Osteocyte (in vitro differentiated cells): Measurements from ENCODE around the gene CCL4. TPM values are rescaled to one million over a fixed set of nuclear protein-coding genes. Genes with fewer than 3 reads are reported as not detected.

Experiments used
- DNase-seq: peaks from one replicate; pipeline ENCODE4 v3.0.0; 2021; ENCODE audit warnings: mixed read lengths; ENCODE audit not compliant: unreplicated experiment; ENCODE audit errors: extremely low spot score
- H3K27ac Mint-ChIP-seq: one replicate; pipeline ENCODE4 v1.8.0; 2021; ENCODE audit warnings: mild to moderate bottlenecking, mixed read lengths; ENCODE audit not compliant: unreplicated experiment
- H3K27me3 Mint-ChIP-seq: one replicate; pipeline ENCODE4 v1.8.0; 2021; ENCODE audit warnings: mixed read lengths; ENCODE audit not compliant: unreplicated experiment
- H3K36me3 Mint-ChIP-seq: one replicate; pipeline ENCODE4 v1.8.0; 2021; ENCODE audit warnings: mixed read lengths; ENCODE audit not compliant: unreplicated experiment
- H3K4me1 Mint-ChIP-seq: one replicate; pipeline ENCODE4 v1.8.0; 2021; ENCODE audit warnings: mixed read lengths; ENCODE audit not compliant: unreplicated experiment
- H3K4me3 Mint-ChIP-seq: one replicate; pipeline ENCODE4 v1.8.0; 2021; ENCODE audit warnings: mild to moderate bottlenecking, moderate library complexity, mixed read lengths; ENCODE audit not compliant: unreplicated experiment
- H3K9me3 Mint-ChIP-seq: one replicate; pipeline ENCODE4 v1.8.0; 2021; ENCODE audit warnings: mixed read lengths; ENCODE audit not compliant: unreplicated experiment
- total RNA-seq: library from RNA; stranded (reverse); gene quantifications from 2 replicates; pipeline ENCODE4 v1.2.1, GENCODE V29; 2021
- TF ChIP-seq, protein P1 (sequence below): fragments of 200-600 bp; sonication (generic); IDR thresholded peaks from 2 replicates; pipeline ENCODE4 v1.5.0; 2021; ENCODE audit warnings: antibody characterized with exemption, mild to moderate bottlenecking, moderate library complexity

Gene CCL4
- total RNA-seq, 1 donor from 2014 or later: not detected

DNA sequence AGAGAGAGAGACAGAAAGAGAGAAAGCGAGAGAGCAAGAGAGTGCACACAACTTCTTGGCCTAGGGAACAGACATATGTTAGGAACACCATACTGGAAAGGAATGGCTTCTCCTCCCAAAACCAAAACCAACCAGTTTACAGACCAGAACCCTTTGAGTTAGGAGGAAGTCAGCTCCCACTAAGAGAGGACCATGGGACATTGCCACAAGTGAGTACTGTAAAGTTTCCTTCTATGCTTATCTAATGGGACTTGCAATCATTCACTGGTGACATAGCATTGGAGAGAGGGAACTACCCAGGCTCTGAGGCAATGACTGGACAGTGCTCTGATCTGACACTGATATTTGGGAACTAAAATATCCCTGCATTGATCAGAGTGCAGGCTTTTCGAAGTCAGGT, 40.4 kb downstream of the CCL4 start:
- H3K9me3 Mint-ChIP-seq: no peaks in the 10 kb centered on the region
- no peaks in the 10 kb centered on the region for H3K4me1 Mint-ChIP-seq
- peaks cover 48% of the 10 kb centered on the region for H3K27me3 Mint-ChIP-seq
- H3K4me3 Mint-ChIP-seq: no peak overlapping the region
- no peak overlapping the region for H3K27ac Mint-ChIP-seq
- no peak for DNase-seq
- H3K36me3 Mint-ChIP-seq: no peaks in the 10 kb centered on the region
- TF ChIP-seq, protein P1, sequence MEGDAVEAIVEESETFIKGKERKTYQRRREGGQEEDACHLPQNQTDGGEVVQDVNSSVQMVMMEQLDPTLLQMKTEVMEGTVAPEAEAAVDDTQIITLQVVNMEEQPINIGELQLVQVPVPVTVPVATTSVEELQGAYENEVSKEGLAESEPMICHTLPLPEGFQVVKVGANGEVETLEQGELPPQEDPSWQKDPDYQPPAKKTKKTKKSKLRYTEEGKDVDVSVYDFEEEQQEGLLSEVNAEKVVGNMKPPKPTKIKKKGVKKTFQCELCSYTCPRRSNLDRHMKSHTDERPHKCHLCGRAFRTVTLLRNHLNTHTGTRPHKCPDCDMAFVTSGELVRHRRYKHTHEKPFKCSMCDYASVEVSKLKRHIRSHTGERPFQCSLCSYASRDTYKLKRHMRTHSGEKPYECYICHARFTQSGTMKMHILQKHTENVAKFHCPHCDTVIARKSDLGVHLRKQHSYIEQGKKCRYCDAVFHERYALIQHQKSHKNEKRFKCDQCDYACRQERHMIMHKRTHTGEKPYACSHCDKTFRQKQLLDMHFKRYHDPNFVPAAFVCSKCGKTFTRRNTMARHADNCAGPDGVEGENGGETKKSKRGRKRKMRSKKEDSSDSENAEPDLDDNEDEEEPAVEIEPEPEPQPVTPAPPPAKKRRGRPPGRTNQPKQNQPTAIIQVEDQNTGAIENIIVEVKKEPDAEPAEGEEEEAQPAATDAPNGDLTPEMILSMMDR: no peak

DNA sequence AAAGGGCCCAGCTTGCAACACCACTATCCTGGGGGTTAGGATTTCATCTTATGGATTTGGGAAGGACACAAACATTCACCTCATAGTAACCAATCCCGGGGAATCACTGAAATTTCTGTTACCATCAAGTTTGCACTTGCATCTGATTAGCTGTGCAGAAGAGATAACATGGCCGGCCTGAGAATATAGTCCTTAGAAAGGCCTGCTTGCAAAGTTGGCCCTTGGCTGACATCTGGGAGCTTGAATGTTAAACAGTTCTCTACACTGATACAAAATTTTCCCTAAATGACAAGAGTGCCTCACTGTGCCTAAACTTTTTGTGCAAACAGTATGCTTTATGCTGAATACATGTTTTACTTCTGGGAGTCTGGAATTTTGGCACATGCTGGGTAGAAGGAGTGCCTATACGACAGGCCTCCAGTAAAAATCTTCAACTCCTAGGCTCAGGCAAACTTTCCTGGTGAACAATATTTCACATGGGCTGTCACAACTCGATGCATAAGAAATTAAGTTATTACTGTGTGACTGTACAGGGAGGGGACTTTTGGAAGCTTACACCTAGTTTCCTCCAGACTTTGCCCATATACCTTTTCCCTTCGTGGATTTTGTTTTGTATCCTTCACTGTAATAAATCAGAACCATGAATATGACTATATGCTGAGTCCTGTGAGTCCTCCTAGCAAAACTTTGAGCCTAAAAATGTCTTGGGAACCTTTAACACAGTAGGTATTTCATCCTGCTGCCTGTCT, 41.5 kb downstream of the CCL4 start:
- no peak for DNase-seq
- Mint-ChIP-seq H3K27me3 (peaks cover 48% of the 10 kb centered on the region), H3K9me3 (no peaks in the 10 kb centered on the region), H3K4me1 (no peaks in the 10 kb centered on the region), H3K27ac (no peak overlapping the region), H3K36me3 (no peaks in the 10 kb centered on the region), H3K4me3 (no peak overlapping the region)
- TF ChIP-seq, protein P1: no peak

DNA sequence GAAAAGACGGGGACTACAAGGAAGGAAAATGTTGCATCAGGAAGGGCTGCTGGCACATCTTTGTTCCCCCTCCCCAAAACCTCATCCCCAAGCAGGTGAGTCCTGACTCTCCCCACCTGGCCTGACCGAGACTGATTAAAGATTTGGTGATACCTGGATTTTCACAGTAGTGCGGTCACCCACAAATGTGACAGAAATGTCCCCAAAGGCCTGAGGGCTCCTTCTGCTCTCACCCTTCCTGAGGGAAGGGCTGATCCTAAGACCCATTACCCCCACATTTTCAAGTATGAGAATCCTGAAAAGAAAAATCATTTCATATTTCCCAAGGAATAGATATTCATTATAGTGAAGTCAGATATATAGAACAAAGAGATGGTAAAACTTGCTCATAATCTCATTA, 44.0 kb downstream of the CCL4 start:
- Mint-ChIP-seq H3K4me3 (no peak overlapping the region), H3K27ac (no peak overlapping the region), H3K27me3 (peaks cover 57% of the 10 kb centered on the region), H3K4me1 (no peaks in the 10 kb centered on the region), H3K36me3 (no peaks in the 10 kb centered on the region), H3K9me3 (no peaks in the 10 kb centered on the region)
- DNase-seq: no peak
- TF ChIP-seq, protein P1: no peak

DNA sequence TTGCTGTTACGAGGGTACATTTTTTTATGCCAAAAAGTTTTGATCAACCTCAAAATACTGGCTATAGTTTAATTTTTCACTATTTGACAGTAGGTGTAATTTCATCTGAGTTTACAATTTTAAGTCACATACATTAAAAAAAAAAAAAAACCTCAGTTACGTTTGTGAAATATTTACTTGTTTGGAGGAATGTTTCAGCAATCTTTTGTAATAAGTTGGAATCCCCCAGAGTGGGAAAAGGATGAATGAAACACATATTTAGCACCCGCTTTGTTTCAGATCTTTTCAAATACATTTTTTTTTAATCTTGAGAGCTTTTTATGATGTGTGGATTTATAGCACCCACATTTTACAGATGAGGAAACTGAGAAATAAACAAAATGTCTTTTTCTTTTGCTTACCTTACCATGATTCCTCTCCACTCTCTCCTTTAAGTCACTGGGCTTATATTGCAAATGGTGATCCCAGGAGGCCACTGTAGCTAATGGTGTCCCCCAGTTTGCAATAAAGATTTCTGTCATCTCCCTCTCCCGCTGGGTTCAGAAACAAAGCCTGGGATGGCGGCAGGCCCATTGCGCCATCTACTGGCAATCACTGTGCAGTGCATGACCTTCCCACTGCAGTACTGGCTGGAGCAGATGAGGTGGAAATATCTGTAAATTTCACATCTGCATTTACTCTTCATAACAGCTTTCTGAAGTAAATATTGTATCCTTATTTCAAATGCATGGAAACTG, 45.1 kb downstream of the CCL4 start:
- H3K27me3 Mint-ChIP-seq: peaks cover 63% of the 10 kb centered on the region
- DNase-seq: no peak
- H3K4me1 Mint-ChIP-seq: no peaks in the 10 kb centered on the region
- H3K36me3 Mint-ChIP-seq: no peaks in the 10 kb centered on the region
- TF ChIP-seq, protein P1: peak; percentile 100
- no peak overlapping the region for H3K27ac Mint-ChIP-seq
- no peak overlapping the region for H3K4me3 Mint-ChIP-seq
- no peaks in the 10 kb centered on the region for H3K9me3 Mint-ChIP-seq

DNA sequence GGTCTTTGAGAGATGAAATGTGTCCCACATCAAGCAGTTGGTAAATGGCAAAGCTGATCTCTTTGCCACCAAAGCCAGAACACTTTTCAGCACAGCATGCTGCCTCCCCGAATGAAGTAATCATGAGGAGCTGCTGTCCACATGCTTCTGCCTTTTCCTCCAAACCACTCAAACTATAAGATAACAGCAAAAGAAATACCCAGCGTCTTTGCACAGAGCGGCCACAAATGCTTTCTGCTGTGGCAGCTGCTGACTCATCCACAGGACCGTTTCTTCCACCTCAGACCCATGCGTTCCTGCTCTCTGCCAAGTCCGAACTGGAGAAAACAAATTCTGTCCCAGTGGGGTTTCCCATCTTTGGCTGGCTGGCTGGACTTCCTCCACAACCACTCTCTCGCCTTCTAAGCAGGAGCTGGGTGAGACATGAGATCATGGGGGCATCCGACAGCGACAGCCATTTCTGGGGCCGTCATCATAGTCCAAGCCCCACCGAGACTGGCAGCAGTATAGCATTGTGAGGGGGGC, 45.7 kb downstream of the CCL4 start:
- DNase-seq: no peak
- Mint-ChIP-seq H3K4me3 (no peak overlapping the region), H3K27ac (no peak overlapping the region), H3K4me1 (no peaks in the 10 kb centered on the region), H3K36me3 (no peaks in the 10 kb centered on the region), H3K9me3 (no peaks in the 10 kb centered on the region), H3K27me3 (peaks cover 67% of the 10 kb centered on the region)
- TF ChIP-seq, protein P1: no peak
